GM18909 (cell line): ENCODE data around the gene CLCN2.
"Not testable (repeated sequence)": the region's sequence is repeated elsewhere in the genome, so short reads cannot be mapped to it uniquely, and the experiment has no call there.

Experiments used
- ATAC-seq: cut with Tn5 transposase; IDR thresholded peaks from one replicate; pipeline ENCODE4 v1.9.1; 2021; ENCODE audit warnings: mild to moderate bottlenecking; ENCODE audit not compliant: unreplicated experiment, poor library complexity

CLCN2 gene

DNA sequence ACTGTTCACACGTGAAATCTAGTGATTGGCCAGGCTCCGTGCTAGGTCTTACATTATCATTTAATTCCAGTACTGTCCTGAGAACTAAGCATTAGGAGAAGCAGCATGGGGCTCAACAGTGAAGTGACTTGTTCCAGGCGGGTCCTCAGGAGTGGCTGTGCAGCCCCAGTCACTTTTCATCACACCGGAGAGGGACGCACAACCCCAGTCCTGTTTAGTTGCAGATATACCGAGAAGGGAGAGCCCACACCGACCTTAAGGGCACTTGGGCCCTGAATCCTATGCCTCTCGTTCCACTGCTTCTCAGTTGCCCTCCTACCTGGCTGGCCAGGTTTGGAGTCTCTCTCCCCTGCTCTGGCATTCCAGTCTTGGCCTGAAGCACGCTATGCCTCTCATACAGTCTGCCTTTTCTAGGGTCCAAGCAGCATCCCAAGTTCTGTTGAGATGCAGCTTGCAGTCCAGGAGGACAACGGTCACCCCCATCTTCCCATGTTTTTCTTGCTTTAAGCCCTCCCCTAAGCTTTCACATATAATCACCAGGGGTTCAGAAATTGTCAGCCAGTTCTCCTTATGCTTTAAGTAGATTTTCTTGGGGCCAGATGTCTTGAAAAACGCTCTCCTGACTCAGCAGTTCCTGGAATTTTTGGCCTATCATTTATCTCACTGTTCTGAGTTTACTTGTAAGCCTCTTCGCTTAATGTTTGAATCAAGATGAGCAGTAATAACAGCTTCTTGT is 13.9 kb downstream of the CLCN2 start:
- no peak for ATAC-seq

DNA sequence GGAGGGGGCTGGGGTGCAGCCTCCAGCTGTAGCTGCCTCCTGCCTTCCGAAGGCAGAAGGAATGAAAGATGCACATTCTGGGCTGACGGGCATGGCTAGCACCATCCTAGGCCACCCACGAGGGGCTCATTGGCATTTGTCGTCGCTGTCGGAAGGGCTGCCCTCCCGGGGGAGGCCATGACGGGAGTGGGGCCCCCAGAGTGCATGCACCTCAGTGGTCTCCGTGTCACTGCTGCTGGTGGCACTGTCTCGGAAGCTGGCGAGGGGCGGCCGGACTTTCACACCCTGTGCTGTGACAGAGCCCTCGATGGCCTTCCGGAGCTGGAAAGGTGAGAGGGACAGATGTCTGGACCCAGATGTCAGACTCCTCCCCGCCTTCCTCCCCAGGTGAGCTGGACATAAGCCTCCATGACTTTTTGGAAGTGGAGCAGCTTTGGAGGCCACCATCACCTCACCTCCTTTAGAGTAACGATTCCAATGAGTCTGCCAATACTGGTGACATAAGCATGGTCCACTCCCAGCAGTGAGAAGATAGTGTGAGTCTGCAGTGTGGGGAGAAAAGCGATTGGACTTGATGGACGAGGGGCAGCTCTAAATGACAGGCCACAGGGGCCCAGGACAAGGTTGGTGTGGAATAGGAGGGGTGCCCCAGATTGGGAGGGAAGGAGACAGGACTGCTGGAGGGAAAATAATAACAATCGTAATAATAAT is 14.8 kb downstream of the CLCN2 start:
- no peak for ATAC-seq

DNA sequence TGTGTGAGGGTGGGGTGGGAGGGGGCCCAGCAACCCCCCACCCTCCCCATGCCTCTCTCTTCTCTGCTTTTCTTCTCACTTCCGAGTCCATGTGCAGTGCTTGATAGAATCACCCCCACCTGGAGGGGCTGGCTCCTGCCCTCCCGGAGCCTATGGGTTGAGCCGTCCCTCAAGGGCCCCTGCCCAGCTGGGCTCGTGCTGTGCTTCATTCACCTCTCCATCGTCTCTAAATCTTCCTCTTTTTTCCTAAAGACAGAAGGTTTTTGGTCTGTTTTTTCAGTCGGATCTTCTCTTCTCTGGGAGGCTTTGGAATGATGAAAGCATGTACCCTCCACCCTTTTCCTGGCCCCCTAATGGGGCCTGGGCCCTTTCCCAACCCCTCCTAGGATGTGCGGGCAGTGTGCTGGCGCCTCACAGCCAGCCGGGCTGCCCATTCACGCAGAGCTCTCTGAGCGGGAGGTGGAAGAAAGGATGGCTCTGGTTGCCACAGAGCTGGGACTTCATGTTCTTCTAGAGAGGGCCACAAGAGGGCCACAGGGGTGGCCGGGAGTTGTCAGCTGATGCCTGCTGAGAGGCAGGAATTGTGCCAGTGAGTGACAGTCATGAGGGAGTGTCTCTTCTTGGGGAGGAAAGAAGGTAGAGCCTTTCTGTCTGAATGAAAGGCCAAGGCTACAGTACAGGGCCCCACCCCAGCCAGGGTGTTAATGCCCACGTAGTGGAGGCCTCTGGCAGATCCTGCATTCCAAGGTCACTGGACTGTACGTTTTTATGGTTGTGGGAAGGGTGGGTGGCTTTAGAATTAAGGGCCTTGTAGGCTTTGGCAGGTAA is 15.9 kb downstream of the CLCN2 start:
- no peak for ATAC-seq

DNA sequence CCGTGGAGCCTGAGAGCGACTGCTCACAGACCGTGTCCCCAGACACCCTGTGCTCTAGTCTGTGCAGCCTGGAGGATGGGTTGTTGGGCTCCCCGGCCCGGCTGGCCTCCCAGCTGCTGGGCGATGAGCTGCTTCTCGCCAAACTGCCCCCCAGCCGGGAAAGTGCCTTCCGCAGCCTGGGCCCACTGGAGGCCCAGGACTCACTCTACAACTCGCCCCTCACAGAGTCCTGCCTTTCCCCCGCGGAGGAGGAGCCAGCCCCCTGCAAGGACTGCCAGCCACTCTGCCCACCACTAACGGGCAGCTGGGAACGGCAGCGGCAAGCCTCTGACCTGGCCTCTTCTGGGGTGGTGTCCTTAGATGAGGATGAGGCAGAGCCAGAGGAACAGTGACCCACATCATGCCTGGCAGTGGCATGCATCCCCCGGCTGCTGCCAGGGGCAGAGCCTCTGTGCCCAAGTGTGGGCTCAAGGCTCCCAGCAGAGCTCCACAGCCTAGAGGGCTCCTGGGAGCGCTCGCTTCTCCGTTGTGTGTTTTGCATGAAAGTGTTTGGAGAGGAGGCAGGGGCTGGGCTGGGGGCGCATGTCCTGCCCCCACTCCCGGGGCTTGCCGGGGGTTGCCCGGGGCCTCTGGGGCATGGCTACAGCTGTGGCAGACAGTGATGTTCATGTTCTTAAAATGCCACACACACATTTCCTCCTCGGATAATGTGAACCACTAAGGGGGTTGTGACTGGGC is 16.7 kb downstream of the CLCN2 start:
- ATAC-seq, result no peak

DNA sequence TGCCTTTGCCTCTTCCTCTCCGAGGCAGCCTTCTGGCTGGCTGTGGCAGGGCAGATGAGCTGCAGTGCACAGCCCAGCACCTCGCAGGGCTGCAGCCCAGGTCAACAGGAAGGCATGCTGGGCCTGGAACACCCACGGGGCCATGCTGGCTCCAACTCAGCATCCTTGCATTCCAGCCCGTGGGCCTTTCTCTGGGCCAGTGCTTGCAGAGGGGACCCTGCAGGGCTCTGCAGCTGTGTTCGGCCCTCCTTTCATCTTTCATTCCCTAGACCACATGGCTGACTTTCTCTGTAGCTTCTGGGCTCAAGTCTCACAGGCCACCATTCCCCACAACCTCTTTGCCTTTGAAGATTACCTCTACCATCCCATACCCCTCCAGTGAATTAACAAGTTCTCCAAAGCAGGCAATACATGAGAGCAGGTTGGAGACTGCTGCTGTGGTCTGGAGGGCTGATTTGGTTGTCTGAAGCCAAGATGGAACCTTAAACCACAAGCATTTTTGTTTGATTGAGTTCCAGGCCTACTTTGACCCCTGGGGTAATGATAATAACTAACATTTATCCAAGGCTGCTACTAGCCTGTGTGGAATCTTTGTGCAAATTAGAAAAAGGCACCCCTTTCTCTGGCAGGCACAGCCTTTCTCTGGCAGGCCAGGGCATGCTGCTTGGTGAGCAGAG is 18.1 kb downstream of the CLCN2 start:
- no peak for ATAC-seq

DNA sequence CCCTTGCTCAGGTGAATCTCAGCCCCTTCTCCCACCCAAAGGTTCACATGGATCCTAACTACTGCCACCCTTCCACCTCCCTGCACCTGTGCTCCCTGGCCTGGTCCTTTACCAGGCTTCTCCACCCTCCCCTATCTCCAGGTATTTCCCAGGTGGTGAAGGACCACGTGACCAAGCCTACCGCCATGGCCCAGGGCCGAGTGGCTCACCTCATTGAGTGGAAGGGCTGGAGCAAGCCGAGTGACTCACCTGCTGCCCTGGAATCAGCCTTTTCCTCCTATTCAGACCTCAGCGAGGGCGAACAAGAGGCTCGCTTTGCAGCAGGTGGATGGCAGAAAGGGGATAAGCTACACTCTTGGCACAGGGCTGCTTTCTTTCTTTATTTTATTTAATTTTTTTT is 19.5 kb downstream of the CLCN2 start:
- ATAC-seq, result no peak

DNA sequence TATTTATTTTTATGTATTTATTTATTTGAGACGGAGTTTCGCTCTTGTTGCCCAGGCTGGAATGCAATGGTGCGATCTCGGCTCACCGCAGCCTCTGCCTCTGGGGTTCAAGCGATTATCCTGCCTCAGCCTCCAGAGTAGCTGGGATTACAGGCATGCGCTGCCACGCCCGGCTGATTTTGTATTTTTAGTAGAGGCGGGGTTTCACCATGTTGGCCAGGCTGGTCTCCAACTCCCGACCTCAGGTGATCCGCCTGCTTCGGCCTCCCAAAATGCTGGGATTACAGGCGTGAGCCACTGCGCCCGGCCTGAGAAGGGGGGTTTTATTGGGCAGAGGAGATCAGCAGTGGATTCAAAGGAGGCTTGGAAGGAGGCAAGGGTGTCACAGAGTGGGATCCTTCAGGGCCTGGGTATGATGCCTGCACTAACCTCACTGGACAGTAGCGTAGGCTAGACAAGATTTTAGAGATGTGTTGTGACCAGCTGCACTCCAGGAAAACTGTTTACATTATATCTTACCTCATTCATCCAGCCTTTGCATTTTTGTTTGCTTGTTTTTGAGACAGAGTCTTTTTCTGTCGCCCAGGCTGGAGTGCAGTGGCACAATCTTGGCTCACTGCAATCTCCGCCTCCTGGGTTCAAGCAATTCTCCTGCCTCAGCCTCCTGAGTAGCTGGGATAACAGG is 21.8 kb downstream of the CLCN2 start:
- not testable (repeated sequence) for ATAC-seq

DNA sequence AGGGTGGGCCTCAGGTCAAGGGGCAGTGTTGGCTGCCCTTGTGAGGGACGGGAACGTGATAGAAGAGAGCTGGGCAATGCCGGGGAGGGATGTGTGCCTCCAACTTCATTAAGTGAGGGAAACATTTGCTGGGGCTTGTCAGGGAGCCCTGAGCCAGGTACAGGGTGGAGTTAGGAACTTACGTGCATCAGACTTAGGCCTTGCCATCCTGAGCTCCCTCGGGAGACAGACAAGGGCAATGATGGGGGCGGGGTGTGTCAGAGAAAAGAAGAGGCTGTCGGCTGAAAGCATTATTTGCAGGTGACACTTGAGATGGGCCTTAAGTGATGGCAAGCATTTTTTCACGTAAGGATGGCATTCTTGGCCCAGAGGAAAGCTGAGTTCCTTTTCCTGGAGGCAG is 22.4 kb downstream of the CLCN2 start:
- no peak for ATAC-seq

DNA sequence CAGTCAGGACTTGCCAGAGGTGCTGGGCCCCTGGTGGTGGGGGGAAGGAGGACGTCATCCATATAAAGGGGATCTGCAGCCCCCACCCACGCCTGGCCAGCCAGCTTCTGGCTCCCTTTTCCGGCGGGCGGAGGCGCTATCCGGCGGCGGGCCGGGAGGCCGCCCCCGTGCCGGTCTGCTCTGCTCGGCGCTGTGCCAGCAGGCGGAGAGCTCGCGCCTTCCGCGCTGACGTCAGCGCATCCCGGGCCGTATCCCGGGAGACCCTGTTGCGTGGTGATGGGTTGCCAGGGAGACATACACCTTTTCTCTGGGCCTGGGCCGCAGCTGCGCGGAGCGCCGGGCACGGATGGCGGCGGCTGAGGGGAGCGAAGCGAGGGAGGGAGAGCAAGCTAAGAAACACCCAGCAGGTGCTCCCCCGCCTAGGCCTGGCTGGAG is 22.9 kb downstream of the CLCN2 start:
- ATAC-seq, result no peak

DNA sequence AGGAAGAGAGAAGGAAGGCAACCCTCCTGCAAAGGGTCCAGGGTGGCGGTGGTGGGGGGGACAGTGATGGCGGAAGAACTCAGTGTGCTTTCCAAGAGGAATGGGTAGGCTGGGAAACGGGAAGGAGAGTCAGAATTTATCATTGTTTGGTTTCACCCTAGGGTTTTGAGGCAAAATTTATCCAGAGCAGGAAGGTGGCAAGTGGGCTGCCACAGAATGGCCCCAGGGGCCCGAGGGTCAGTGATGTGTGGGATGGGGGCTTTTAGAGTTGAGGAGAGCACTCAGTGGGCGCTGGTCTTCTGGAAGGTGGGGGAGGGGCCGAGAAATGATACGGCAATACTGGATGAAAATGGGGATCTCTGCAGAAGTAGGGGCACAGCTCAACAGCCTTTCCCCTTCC is 23.4 kb downstream of the CLCN2 start:
- no peak for ATAC-seq

DNA sequence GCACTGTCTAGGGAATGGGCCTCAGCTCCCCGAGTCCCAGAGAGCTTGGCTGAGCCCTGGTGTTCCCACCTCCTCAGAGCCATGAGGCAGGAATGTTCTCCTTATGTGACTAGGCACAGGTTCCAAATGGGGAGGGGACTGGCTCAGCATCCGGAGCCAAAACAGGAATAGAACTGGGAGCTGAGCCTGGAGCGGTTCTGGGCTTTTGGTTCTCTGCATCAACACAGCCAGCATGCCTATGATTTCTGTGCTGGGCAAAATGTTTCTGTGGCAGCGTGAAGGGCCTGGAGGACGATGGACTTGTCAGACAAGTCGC is 24.0 kb downstream of the CLCN2 start, which contains the start of gene FAM131A:
Gene FAM131A (plus strand): TSS at position 202 of the 316 bp plus-strand sequence. CDS start 31 bp downstream, at position 233.
- no peak for ATAC-seq

DNA sequence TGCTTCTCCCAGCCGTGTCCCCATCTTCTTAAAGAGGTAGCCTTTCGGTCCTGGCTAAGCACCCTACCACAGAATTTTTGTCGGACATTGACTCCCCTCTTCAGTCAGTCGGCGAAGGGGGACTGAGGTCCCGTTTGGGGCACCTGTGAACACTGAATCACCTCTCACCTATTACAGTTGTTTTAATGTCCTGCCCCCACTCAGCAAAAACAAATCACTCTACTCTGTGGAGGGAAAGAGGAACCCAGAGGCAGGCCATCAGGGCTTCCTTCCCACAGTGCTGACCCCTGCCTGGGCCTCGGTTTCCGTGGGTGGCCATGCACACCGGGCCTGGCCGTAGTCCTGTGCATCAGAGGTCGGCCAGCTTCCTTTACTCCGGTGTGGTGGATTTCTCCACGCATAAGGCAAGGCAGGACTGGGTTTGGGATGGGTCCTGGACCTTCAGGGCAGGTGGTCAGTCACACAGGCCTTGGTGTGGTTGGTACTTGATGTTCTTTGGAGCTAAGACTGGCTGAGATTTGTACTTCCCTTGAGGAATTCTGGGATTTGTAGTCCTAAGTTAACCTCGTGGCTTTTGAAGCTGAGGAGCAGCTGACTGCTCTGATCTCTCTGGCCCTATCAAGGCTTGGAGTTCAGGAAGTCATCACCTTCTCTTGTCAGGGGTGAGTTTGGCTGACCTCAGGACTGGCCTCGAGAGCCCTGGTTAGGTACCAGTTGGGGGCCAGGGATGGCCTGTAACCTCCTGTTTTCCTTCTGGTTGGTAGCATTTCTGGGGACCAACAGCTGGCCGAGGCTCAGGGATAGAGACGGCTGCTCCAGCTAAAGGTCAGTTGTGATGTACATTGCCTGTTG is 24.6 kb downstream of the CLCN2 start:
- no peak for ATAC-seq

DNA sequence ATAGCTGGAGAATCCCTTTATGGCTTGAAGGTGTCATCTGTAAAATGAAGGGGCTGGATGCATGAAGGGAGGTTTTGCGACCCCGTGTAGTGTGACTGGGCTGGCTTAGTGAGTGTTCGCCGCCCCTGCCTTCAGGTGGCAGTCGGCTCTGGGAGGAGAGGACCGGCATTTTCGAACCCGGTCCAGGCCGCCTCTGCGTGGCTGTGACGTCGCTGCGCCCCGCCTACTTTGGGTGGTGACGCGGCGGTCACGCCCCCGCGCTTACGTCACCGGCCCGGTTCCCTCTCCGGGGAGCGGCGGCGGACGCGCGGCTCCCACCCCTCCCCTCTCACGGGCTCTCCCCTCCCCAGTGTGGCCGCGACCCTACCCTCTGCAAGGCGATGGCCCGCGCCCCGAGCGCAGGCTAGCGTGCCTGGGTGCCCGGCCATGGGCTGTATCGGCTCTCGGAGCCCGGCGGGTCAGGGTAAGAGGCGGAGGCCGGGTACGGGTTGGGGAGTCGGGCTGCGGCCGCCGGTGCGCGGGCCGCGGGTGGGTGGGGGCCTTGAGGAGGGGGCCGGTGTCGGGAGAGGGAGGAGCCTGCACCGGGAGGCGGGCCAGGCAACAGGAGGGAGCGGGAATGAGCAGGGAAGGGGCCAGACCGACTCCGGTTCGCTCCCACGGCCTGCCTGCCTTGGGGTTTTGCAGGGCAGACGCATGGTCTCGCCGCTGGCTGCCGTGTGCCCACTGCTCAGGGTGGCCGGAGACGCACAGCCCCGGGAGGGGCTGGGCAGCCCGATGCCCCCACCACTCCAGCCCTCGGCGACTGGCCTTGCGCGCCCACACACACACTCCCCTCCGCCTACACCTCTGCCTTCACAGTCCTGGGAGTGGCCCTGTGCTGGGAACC is 25.5 kb downstream of the CLCN2 start:
- peak; percentile 71 for ATAC-seq

DNA sequence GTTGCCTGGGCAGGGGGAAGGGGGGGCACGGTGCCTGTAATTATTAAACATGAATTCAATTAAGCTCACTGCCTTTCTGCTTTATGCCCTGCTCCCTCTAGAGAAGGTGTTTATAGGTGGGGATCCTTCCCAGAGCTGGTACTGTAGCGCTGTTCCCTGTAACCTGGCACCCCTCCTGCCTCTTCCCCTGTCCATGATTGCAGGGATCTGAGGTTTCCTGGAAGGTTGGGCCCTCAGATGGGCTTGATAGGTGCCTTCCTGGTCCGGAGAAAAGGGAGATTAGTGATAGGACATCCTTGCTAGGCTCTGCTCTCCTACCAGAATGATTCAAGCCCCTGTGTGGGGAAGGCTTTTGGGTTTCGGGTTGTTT is 26.1 kb downstream of the CLCN2 start:
- no peak for ATAC-seq

DNA sequence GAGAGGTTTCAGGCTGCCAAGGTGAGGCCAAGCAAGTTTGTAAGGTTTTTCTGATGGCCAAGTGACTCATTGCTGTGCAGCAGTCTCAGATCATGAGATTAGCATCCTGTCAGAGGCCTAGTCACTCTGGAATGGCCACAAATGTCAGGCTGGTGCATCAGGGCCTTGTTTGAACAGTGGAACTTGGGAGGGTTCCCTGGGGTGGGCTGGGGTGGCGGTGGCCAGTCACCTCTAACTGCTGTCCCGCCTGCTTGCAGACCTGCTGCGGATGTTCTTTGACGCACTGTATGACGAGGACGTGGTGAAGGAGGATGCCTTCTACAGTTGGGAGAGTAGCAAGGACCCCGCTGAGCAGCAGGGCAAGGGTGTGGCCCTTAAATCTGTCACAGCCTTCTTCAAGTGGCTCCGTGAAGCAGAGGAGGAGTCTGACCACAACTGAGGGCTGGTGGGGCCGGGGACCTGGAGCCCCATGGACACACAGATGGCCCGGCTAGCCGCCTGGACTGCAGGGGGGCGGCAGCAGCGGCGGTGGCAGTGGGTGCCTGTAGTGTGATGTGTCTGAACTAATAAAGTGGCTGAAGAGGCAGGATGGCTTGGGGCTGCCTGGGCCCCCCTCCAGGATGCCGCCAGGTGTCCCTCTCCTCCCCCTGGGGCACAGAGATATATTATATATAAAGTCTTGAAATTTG is 26.8 kb downstream of the CLCN2 start:
- ATAC-seq, result no peak

DNA sequence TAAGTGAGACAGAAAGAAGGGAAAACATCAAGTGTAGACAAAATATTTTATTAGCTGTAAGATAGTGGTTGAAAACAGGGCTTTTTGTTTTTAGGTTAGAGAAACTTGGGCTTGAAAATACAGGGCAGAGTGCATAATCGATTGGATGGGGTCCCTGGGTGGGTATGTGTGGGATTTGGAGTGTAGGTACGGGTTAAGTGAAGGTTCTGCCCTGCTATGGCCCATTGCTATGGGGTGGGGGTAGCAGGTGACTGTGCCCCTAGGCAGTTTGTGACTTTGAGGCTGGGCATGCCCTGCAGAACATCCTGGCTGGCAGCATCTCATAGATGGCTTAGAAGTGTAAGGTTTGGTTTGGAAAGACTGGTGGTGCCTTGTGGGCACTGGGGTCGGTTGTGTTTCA is 27.7 kb downstream of the CLCN2 start:
- ATAC-seq, result no peak

DNA sequence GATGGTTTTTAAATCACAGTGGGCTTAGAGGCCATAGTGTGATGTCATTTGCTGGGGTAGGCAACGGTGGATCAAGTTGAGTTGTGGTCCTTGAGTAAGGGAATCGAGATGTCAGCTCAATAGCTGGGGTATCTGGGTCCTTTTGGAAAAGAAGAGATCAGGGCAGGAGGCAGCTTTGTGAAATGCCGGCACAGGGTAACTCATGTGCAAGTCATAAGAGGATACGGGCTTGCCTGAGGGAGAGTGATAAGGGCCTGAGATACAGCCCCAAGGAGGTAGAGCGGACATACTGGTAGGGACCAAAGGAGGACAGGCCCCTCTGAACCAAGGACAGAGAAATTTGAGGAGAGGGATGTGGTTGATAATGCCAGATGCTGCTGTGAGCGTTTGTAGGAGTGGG is 28.2 kb downstream of the CLCN2 start:
- no peak for ATAC-seq
